Stimulated activated CD4-positive, alpha-beta T cell treated with anti-CD3 and anti-CD28 coated beads, Interleukin-4, amount 100 ng/mL, for 24 hours (primary cell): ENCODE data around the gene AP2B1.

Source experiments
- DNase-seq: peaks from one replicate; pipeline ENCODE4 v3.0.0-alpha.2; 2020

AP2B1 gene

GRCh38 chr17:35731917-35732805, 145.0 kb downstream of the AP2B1 start:
- no peak for DNase-seq

GRCh38 chr17:35732806-35733136, 145.6 kb downstream of the AP2B1 start:
- no peak for DNase-seq

DNA sequence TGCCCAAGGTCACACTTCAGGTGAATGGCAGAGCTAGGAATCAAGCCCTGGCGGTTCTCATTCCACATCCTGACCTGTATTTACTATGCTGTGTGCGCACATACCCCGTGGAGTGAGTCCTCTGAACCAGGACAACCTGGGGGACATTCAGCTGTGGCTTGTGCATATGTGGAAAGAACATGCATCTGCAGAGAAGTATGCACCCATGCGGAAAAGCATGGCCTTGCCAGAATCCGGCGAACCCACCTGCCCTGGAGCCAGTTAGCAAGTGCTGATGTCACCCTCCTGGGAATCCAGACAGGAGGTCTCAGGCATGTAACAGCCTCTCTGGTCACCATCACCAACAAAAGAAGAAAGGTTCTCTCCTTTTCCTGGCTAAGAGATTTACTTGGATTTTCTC, 146.2 kb downstream of the AP2B1 start:
- DNase-seq: no peak

GRCh38 chr17:35734396-35734795, 147.3 kb downstream of the AP2B1 start:
- DNase-seq: no peak

DNA sequence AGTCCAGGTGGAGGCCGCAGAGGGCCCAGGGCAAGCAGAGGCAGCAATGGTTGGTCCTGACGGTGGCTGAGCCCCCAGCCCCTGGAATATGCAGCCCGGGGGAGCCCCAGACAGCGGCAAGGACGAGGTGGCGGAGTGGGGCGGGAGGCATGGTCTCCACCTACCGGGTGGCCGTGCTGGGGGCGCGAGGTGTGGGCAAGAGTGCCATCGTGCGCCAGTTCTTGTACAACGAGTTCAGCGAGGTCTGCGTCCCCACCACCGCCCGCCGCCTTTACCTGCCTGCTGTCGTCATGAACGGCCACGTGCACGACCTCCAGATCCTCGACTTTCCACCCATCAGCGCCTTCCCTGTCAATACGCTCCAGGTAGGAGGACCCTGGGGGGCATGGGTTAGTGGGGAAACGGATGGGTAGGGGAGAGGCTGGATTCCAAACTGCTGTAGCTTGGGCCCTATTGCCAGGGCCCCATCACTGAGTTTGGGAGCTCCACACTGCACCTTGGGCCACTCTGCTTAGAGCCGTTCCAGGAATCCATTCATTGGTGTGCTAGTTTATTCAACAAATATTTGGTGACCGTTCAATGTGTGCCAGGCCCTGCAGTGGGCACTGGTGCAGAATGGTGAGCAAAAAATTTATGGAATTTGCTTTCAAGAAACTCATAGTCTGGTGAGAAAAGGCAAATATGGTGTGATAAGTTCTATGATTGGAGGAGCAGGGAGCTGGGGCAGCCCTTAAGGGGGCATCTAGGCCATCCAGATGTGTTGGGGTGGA, 148.1 kb downstream of the AP2B1 start:
- no peak for DNase-seq

- DNase-seq: no peak
Observed at GRCh38 chr17:35736236-35736635, 149.1 kb downstream of the AP2B1 start.

- DNase-seq: no peak
Observed at GRCh38 chr17:35738519-35739133, 151.5 kb downstream of the AP2B1 start.

DNA sequence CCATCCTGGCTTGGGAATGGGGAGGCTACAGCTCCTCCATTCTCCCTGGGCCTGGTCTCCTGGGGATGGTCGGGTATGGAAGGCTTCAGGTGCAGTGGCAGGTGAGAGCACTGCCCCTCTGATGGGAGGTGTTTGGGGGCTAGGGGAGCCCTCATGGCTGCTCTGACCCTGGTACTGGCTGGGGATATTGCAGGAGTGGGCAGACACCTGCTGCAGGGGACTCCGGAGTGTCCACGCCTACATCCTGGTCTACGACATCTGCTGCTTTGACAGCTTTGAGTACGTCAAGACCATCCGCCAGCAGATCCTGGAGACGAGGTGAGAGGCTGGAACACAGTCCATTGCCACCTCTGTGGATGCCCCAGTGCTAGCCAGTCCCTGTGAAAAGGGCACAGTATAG, 153.1 kb downstream of the AP2B1 start:
- DNase-seq: no peak

DNA sequence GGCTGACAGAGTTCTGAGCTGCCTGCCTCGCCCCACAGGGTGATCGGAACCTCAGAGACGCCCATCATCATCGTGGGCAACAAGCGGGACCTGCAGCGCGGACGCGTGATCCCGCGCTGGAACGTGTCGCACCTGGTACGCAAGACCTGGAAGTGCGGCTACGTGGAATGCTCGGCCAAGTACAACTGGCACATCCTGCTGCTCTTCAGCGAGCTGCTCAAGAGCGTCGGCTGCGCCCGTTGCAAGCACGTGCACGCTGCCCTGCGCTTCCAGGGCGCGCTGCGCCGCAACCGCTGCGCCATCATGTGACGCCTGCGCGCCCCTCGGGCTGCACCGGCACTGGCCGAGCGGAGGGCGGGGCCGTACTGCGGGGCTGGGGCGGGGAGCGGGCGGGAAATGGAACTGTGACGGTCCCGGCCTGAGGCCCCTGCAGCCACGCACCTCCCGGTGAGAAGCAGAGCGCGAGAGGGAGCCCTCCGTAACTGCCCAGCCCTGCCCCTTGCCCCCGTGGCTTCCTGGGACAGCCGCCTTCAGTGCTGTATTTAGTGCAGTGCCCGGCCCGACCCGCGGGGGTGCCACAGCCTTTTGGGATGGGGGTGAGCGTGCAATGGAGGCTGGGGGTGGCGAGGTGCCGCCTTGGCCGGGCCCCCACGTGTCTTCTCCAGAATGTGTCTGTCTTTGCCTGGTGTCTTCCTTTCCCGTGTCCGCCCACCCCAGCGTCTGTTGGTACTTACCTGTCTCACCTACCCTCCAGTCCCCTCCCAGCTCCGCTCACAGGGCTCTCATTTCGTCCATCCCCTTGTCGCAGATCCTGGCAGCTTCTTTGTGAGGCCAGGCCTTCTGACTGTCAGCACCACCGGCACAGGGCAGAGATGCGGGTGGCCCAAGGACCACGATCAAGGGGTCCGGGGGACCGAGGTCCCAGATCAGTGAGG, 154.1 kb downstream of the AP2B1 start:
- DNase-seq: peak; percentile 19

GRCh38 chr17:35742496-35742895, 155.4 kb downstream of the AP2B1 start:
- no peak for DNase-seq

GRCh38 chr17:35742896-35743477, 155.9 kb downstream of the AP2B1 start:
- no peak for DNase-seq

DNA sequence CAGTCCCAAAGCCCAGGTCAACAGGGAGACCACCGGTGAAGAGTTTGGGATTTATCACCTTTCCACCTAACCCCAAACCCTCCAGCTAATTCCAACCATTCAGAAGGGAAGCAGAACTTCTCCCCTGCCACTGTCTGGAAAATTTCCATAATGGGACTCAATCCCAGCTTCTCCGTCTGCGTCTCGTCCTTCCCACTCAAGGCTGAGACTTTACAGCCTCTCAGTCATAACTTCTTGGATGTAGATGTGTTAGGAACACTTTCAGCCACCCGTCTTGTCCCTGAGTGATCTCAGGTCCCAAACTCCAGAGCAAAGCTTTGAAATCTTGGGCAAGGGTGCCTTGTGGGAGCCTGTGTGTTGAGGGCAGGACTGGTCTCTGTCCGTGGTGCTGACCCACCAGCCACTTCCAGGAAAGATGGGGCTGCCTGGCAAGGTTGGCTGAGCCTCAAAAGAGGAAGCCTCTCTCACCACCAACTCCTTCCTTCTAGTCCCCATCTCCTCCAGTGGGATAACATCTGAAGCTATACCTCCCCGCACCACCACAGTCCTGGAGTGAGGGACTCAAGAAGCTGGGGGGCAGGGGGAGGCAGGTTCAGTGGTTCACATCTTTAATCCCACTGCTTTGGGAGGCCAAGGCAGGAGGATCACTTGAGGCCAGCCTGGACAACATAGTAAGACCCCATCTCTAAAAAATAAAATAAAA, 156.7 kb downstream of the AP2B1 start:
- DNase-seq: no peak

GRCh38 chr17:35744830-35745229, 157.7 kb downstream of the AP2B1 start:
- DNase-seq: no peak

GRCh38 chr17:35745246-35745645, 158.1 kb downstream of the AP2B1 start:
- DNase-seq: no peak

- no peak for DNase-seq
Observed at GRCh38 chr17:35745749-35746320, 158.7 kb downstream of the AP2B1 start.

DNA sequence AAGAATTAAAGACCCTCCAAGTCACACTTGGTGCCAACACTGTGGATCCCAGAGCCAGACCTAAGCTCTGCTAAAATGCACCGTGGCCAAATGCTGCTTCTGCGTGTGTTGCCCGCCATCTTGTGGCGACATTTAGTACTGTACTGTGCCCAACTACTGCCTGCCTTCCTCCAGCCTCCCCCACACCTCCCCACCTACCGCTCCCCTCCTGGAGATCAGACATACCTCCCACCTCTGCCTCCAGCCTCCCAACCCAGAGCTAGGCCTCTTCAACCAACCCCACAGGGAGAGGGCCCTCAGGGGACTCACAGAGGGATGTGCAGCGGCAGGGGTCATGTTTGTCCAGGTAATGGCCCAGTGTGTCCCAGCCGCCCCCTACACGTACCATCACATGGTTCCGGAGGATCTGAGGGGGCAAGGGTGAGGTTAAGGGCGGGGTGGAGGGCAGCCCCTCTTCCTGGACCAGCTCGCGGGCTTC, 160.5 kb downstream of the AP2B1 start:
- peak; percentile 83 for DNase-seq

- DNase-seq: no peak
Observed at GRCh38 chr17:35748341-35748841, 161.3 kb downstream of the AP2B1 start.

- DNase-seq: no peak
Observed at GRCh38 chr17:35748979-35749378, 161.9 kb downstream of the AP2B1 start.

DNA sequence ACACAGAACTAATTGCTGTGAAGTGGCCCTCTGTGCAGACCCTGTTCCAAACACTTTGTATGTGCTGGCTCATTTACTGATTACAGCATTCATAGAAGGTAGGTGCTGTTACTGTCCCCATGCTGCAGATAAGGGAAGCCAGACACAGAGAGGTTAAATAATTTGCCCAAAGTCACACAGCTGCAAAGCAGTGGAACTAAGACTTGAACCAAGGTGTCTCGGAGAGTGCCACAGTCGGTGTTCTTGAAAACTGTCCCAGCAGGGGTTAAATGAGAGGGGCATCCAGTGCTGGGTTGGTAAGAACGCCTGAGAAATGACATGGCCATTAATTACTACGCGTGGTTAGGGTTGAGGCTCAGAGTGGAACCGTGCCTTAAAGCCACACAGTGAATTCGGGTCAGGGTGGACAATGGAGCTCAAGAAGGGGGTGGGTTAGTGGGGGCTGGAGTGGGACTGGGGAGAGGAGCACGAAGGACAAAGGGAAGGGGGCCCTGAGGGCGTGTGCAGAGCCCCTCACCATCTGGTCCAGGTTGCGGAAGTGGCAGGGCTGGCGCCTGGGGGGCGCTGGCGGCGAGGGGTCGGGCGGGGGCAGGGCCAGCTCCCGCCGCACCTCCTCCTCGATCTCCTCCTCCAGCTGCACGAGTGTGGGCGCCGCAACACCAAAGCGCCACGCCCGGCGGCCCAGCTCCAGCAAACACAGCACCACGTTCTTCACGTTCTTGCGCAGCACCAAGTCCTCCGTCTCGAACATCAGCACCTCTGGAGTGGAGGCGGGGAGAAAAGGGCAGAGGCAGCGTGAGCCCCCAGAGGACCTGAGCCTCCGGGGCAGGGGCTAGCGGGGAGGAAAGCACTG, 162.7 kb downstream of the AP2B1 start:
- no peak for DNase-seq
